Pons (tissue), 1 donor: Measurements from ENCODE around the gene RNASE2.
"Not testable (repeated sequence)": the region's sequence is repeated elsewhere in the genome, so short reads cannot be mapped to it uniquely, and the experiment has no call there.

Source experiments
- DNase-seq: peaks from one replicate; pipeline ENCODE4 v3.0.0-alpha.2; 2016; ENCODE audit warnings: low spot score

RNASE2 gene

GRCh38 chr14:20982646-20983369, 27.5 kb downstream of the RNASE2 start:
- DNase-seq: no peak

GRCh38 chr14:20985650-20986049, 30.4 kb downstream of the RNASE2 start:
- not testable (repeated sequence) for DNase-seq

- DNase-seq: no peak
Measured at GRCh38 chr14:20986811-20987210, 31.5 kb downstream of the RNASE2 start.

GRCh38 chr14:20988717-20989470, 33.6 kb downstream of the RNASE2 start:
- no peak for DNase-seq

- DNase-seq: no peak
Measured at GRCh38 chr14:20989471-20989786, 34.1 kb downstream of the RNASE2 start.

GRCh38 chr14:20989787-20990600, 34.7 kb downstream of the RNASE2 start, which contains the start of gene METTL17:
Gene METTL17 (plus strand): TSS chr14:20989980. CDS start chr14:20990003, 23 bp downstream.
- peak; percentile 98 for DNase-seq

GRCh38 chr14:20996521-20996920, 41.2 kb downstream of the RNASE2 start:
- no peak for DNase-seq

GRCh38 chr14:20997115-20997514, 41.8 kb downstream of the RNASE2 start:
- no peak for DNase-seq

- DNase-seq: no peak
Measured at GRCh38 chr14:20997564-20997963, 42.3 kb downstream of the RNASE2 start.

- no peak for DNase-seq
Measured at GRCh38 chr14:20998139-20998538, 42.9 kb downstream of the RNASE2 start.

- DNase-seq: no peak
Measured at GRCh38 chr14:20998674-20999366, 43.5 kb downstream of the RNASE2 start, which contains the start of gene SLC39A2. Gene SLC39A2 (plus strand): TSS chr14:20999293. CDS start chr14:20999447, 154 bp downstream.

- no peak for DNase-seq
Measured at GRCh38 chr14:20999591-20999990, 44.3 kb downstream of the RNASE2 start.

GRCh38 chr14:21001218-21001617, 45.9 kb downstream of the RNASE2 start:
- no peak for DNase-seq

- DNase-seq: no peak
Measured at GRCh38 chr14:21003788-21004346, 48.6 kb downstream of the RNASE2 start.
